BJ (cell line): Measurements from ENCODE around the gene CA7. TPM values are rescaled to one million over a fixed set of nuclear protein-coding genes. Genes with fewer than 3 reads are reported as not detected.

ENCODE experiments used
- CTCF ChIA-PET: fragments of 350-600 bp; formaldehyde crosslinking; extraction: SDS; loops from one replicate; lab custom pipeline; 2021; ENCODE audit warnings: antibody characterized with exemption, inconsistent platforms; lab: Yijun Ruan, JAX
- POLR2A ChIA-PET: fragments of 300-600 bp; sonication (Branson Sonifier 250); formaldehyde crosslinking; extraction: SDS; loops from one replicate; lab custom pipeline; 2021; ENCODE audit warnings: antibody characterized with exemption; lab: Charles Lee
- DNase-seq: peaks from one replicate; pipeline ENCODE4 v3.0.0-alpha.2; 2011; ENCODE audit warnings: low read depth
- H3K27me3 ChIP-seq: 2 replicates; pipeline ENCODE4 v1.6.0; 2011; ENCODE audit warnings: low read length; ENCODE audit not compliant: control insufficient read depth, insufficient read depth
- H3K36me3 ChIP-seq: 2 replicates; pipeline ENCODE4 v1.5.1; 2011; ENCODE audit warnings: low read length; ENCODE audit not compliant: control insufficient read depth, insufficient read depth
- H3K4me3 ChIP-seq: 2 replicates; pipeline ENCODE4 v1.5.1; 2011; ENCODE audit warnings: low read depth, mild to moderate bottlenecking, control low read depth, low read length
- polyA plus RNA-seq: library from polyadenylated mRNA; depleted of rRNA; stranded (reverse); fragments of >200 nt; gene quantifications from 2 replicates; pipeline ENCODE4 v1.2.3, GENCODE V29; 2011
- TF ChIP-seq, protein P1 (sequence below): IDR thresholded peaks from 2 replicates; pipeline ENCODE4 v1.5.1; 2011; ENCODE audit warnings: low read depth, mild to moderate bottlenecking, control low read depth, inconsistent platforms, low read length, moderate library complexity; ENCODE audit not compliant: insufficient read depth

Gene CA7
- polyA plus RNA-seq, 1 experiment: not detected

DNA sequence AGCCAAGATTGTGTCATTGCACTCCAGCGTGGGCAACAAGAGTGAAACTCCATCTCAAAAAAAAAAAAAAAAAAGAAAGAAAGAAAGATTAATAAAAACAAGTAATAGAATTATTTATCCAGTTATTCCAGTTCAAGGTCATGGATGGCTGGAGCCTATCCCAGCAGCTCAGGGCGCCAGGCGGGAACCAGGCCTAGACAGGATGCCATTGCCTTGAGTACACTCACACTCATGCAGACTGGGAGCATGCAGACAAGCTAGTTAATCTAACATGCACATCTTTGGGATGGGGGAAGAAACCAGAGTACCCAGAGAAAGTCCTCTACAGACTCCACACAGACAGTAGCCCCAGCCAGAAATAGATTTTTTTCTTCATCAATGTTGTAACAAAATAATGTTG, 54.0 kb downstream of the CA7 start:
- ChIA-PET CTCF (interaction anchor here (0.9 to 10.6 kb wide), 7 partner anchors 12 to 290 kb away, joined by 3 to 118 read pairs (median 5); partner anchors contain the start of genes CIAO2B and RRAD), POLR2A (no interaction called here)
- Histone ChIP-seq H3K36me3 (no peaks in the 10 kb centered on the region), H3K4me3 (no peak overlapping the region), H3K27me3 (no peaks in the 10 kb centered on the region)
- TF ChIP-seq, protein P1, sequence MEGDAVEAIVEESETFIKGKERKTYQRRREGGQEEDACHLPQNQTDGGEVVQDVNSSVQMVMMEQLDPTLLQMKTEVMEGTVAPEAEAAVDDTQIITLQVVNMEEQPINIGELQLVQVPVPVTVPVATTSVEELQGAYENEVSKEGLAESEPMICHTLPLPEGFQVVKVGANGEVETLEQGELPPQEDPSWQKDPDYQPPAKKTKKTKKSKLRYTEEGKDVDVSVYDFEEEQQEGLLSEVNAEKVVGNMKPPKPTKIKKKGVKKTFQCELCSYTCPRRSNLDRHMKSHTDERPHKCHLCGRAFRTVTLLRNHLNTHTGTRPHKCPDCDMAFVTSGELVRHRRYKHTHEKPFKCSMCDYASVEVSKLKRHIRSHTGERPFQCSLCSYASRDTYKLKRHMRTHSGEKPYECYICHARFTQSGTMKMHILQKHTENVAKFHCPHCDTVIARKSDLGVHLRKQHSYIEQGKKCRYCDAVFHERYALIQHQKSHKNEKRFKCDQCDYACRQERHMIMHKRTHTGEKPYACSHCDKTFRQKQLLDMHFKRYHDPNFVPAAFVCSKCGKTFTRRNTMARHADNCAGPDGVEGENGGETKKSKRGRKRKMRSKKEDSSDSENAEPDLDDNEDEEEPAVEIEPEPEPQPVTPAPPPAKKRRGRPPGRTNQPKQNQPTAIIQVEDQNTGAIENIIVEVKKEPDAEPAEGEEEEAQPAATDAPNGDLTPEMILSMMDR: no peak
- no peak for DNase-seq

GRCh38 chr16:66898933-66899309, 54.7 kb downstream of the CA7 start:
- POLR2A ChIA-PET: no interaction called here

DNA sequence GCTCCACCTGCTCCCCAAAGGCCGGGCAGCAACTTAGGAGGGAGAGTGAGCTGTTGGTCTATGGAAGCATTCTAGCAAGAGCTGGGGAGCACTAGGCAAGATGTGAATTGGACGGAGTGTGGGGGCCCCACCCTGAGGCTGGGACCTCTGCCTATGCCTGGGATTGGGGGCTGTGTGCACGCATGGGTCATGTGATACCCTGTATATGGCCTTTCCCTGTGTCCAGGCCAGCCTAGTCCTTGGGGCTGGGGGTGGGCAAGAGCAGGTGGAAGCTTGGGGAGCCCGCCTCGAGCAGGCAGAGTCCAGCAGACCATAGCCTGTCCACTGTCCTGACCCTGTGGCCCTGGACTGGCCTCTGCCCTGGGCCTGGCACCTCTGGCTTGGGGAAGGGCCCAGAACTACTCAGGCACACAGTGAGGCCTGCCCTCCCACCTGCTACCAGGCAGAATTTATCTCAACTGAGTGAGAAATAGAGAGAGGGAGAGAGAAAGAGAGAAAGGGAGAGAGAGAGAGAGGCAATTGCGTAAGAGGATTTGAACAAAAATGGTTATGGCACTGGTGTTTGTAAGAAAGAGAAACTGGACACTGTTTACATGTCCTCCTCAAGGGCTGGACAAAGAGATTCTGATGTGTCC, 55.2 kb downstream of the CA7 start:
- CTCF ChIA-PET: interaction anchor here (1.1 to 10.6 kb wide), 3 partner anchors 27 to 592 kb away, joined by 3 to 118 read pairs (median 7); partner anchors contain the start of gene RRAD
- POLR2A ChIA-PET: no interaction called here
- DNase-seq: no peak

More at GRCh38 chr16:66898933-66899309, 54.7 kb downstream of the CA7 start:
- DNase-seq: no peak
- CTCF ChIA-PET: interaction anchor here (1.1 to 10.6 kb wide), 2 partner anchors 28 to 593 kb away, joined by 3 to 118 read pairs; partner anchors contain the start of gene RRAD
- Histone ChIP-seq H3K36me3 (no peaks in the 10 kb centered on the region), H3K4me3 (no peak overlapping the region), H3K27me3 (no peaks in the 10 kb centered on the region)
- TF ChIP-seq, protein P1: no peak

GRCh38 chr16:66899945-66900710, 55.9 kb downstream of the CA7 start:
- no peaks in the 10 kb centered on the region for H3K27me3 ChIP-seq
- H3K4me3 ChIP-seq: no peak overlapping the region
- H3K36me3 ChIP-seq: no peaks in the 10 kb centered on the region
- CTCF ChIA-PET: interaction anchor here (1.3 to 10.6 kb wide), 3 partner anchors 10 to 31 kb away, joined by 4 to 118 read pairs (median 7); partner anchors contain the start of gene RRAD
- POLR2A ChIA-PET: no interaction called here
- TF ChIP-seq, protein P1: no peak
- DNase-seq: no peak

More for the DNA sequence above, 55.2 kb downstream of the CA7 start:
- Histone ChIP-seq H3K27me3 (no peaks in the 10 kb centered on the region), H3K36me3 (no peaks in the 10 kb centered on the region), H3K4me3 (no peak overlapping the region)
- TF ChIP-seq, protein P1: no peak

GRCh38 chr16:66900721-66901441, 56.7 kb downstream of the CA7 start:
- Histone ChIP-seq H3K27me3 (no peaks in the 10 kb centered on the region), H3K4me3 (no peak overlapping the region), H3K36me3 (no peaks in the 10 kb centered on the region)
- CTCF ChIA-PET: interaction anchor here (1.1 to 10.6 kb wide), 5 partner anchors 10 to 254 kb away, joined by 3 to 118 read pairs (median 4); partner anchors contain the start of gene RRAD
- DNase-seq: no peak
- POLR2A ChIA-PET: no interaction called here
- TF ChIP-seq, protein P1: no peak
